Stimulated activated CD4-positive, alpha-beta T cell treated with anti-CD3 and anti-CD28 coated beads, Interleukin-4, amount 100 ng/mL, for 24 hours (primary cell): ENCODE data around the gene ADH7.
"Not testable (repeated sequence)": the region's sequence is repeated elsewhere in the genome, so short reads cannot be mapped to it uniquely, and the experiment has no call there.

Experiments used
- DNase-seq: peaks from one replicate; pipeline ENCODE4 v3.0.0-alpha.2; 2020

Gene ADH7

DNA sequence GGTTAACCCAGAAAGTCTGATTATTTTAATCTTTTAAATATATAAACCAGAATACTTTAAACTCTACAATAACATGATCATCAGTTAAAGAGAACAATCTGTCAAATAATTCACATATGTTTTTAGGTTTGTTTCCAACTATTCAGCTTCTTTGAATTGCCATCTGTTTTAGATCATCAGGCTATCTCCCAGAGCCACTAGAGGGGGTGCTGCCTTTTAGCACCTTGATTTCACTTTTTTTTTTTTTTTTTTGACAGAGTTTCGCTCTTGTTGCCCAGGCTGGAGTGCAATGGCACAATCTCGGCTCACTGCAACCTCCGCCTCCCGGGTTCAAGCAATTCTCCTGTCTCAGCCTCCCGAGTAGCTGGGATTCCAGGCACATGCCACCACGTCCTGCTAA lies 57.8 kb downstream of the ADH7 start:
- not testable (repeated sequence) for DNase-seq

DNA sequence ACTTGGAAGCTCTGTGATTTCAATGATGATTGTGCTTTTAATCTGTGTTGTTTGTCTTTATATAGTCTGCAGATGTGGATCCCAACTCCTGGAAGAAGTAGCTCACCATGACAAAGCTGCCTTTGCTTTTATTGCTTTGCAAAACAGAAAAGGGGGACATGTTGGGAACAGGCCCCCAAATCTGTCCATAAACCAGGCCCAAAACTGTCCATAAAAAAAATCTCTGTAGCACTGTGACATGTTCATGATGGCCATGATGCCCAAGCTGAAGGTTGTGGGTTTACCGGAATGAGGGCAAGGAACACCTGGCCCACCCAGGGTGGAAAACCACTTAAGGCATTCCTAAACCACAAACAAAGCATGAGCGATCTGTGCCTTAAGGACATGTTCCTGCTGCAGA lies 62.7 kb downstream of the ADH7 start:
- DNase-seq, result not testable (repeated sequence)

DNA sequence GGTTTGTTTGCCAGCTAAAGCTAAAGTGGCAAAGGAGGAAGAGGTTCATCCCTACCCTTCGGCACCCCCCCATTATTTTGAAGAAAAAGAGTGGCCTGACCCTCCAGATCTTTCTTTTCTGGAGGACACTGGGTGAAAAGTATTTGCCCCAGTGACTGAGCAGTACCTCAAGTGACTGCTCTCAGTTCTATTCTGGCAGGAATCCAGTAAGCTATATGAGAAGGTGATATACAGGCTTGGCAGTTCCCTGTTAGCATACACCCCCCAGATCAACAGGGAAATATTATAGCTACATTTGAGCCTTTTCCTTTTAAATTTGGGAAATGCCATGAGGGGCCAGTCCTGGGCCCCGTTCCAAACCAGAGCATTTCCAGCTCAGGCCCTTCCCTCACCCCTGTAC lies 67.3 kb downstream of the ADH7 start:
- not testable (repeated sequence) for DNase-seq

DNA sequence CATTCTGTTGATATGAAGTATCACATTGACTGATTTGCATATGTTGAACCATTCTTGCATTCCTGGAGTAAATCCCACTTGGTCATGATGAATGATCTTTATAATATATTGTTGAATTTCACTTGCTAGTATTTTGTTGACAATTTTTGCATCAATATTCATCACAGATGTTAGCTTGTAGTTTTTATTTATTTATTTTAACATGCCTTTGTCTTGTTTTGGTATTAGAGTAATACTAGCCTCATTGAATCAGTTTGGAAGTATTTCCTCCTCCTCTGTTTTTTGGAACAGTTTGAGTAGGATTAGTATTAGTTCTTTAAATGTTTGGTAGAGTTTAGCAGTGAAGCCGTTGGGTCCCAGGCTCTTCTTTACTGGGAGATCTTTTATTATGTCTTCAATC lies 68.7 kb downstream of the ADH7 start:
- no peak for DNase-seq

GRCh38 chr4:99362768-99363167 lies 72.4 kb downstream of the ADH7 start:
- no peak for DNase-seq
